C4-2B (cell line): Measurements from ENCODE around the gene CAPN12.

ENCODE experiments used
- ZFX ChIP-seq: fragments of 450-650 bp; IDR thresholded peaks from 2 replicates; pipeline ENCODE4 v1.6.1; 2017
- TF ChIP-seq, protein P1 (sequence below): fragments of 450-650 bp; conservative IDR thresholded peaks from 2 replicates; pipeline ENCODE4 v1.5.1; 2017; ENCODE audit warnings: mild to moderate bottlenecking

DNA sequence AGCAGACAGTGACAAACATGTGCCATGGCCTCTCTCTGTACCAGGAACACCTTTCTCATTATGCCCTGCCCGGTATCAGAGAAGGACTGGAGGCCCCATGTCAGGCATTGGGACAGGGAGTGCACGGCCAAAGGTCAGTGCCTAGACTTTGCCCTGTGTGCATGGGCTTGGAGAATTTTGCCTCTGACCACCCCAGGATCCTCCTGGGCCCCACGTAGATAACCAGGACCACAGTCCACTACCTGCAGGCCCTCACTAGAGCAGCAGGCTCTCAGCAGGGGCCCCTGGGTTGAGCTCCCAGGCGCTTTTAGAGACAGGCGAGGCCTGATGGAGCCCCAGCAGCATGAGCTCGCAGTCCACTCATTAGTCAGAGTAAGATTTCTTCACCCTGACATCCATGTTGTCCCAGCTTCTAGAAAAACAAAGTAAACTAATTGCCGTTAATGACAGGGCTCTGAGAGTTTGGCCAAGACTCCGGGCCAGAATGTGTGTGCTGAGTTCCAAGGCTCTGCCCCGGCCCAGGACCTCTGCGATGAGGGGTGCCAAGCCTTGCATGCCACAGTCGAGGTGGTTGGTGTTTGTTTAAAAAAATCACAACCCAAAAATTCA lies 42.7 kb downstream of the CAPN12 start:
- TF ChIP-seq, protein P1, sequence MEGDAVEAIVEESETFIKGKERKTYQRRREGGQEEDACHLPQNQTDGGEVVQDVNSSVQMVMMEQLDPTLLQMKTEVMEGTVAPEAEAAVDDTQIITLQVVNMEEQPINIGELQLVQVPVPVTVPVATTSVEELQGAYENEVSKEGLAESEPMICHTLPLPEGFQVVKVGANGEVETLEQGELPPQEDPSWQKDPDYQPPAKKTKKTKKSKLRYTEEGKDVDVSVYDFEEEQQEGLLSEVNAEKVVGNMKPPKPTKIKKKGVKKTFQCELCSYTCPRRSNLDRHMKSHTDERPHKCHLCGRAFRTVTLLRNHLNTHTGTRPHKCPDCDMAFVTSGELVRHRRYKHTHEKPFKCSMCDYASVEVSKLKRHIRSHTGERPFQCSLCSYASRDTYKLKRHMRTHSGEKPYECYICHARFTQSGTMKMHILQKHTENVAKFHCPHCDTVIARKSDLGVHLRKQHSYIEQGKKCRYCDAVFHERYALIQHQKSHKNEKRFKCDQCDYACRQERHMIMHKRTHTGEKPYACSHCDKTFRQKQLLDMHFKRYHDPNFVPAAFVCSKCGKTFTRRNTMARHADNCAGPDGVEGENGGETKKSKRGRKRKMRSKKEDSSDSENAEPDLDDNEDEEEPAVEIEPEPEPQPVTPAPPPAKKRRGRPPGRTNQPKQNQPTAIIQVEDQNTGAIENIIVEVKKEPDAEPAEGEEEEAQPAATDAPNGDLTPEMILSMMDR: no peak
- TF ChIP-seq ZFX: no peak
